ENCODE measurements around the gene TPST2.

Gene TPST2

DNA sequence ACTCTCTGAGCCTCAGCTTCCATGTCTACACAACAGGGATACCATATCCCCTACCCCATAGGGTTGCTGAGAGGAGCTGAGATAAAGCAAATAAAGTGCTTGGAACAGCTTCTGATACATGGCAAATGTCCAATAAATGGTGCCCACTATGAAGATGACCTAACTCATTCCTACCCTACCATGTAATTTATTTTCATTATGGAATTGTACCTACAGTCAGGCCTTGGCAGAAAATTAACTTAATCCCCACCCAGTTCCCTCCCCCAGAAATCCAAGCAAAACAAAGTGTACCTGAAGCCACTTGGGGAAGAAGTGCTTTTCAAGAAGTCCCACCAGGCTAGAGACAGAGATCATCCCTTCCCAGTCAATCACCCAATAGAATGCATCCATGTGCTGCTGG is 95.4 kb downstream of the TPST2 start:
- no peak for DNase-seq (ENCODE audit: low read depth)

DNA sequence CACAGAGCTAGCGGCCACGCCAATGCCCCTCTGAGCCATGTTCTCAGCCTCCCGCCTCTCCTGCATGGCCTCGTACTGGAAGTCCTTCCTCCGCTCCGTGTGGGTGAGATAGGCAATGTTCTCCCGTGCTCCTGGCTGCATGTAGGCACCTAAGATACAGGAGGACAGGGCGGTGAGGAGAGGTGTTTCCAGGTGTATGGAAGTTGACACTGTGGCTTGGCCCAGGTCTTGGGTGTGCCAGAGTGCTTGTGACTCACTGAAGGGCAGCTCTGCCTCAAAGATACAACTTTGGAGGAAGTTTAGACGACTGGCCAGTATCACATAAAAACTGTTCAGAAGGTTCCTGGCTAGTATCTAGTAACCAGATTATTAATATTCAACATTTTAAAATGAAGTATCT is 97.7 kb downstream of the TPST2 start:
- no peak for DNase-seq (ENCODE audit: low read depth)

DNA sequence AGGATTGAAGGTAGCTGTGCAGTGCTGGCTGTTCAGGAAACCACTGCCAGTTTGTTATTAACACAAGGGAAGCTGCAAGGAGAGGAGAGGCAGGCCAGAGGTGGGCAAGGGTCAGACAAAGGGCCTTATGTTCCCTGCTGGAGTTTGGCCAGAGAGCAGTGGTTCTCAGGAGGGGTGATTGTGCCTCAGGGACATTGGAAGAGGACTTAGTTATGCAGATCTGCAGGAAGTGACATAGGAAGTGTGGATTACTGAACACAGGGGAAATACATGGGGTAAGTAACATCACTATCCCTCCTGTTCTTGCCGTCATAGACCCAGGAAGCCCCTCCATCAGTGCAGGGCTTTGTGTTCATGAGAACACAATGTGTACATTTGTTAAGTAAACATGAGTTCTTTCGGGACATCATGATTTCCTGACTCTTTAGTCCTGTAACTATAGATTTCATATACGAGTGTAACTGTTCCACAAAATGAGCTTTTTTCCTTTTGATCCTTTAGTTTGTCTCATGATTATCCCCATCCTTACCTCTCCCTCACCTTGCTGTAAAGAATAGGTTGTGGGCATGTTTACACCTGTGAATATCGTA is 100.4 kb downstream of the TPST2 start:
- DNase-seq (ENCODE audit: low read depth) = no peak

DNA sequence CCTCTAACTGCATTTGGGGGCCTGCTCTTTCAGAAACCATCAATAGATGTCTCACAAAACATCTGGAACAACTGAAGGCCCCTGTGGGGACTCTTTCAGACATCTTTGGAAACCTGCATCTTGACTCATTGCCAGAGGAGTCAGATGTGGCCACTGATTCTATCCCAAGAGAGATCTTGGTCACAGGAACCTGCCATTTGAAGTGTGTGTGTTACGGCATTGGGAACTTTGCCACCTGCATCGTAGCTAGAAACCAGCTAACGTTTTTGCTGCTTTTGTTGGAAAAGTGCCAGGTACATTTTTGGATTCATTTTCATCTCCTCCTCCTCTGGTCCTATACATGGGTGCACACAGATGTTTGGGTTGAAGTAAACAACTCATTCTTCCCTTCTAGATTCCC is 101.9 kb downstream of the TPST2 start:
- DNase-seq (ENCODE audit: low read depth) = no peak

DNA sequence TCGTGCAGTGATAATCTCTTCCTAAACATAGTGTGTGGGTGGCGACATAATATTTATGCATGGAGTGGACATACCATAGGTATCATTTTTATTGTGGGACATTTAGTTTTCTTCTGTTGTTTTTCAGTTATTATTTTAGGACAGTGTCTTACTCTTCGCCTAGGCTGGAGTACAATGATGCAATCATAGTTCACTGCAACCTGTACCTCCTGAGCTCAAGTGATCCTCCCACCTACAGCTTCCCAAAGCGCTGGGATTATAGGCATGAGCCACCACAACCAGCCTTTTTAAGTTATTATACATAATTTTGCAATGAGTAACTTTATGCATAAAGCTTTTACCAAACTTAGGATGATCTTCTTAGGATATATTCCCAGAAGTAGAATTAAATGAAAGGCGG is 103.5 kb downstream of the TPST2 start:
- DNase-seq (ENCODE audit: low read depth) = no peak

DNA sequence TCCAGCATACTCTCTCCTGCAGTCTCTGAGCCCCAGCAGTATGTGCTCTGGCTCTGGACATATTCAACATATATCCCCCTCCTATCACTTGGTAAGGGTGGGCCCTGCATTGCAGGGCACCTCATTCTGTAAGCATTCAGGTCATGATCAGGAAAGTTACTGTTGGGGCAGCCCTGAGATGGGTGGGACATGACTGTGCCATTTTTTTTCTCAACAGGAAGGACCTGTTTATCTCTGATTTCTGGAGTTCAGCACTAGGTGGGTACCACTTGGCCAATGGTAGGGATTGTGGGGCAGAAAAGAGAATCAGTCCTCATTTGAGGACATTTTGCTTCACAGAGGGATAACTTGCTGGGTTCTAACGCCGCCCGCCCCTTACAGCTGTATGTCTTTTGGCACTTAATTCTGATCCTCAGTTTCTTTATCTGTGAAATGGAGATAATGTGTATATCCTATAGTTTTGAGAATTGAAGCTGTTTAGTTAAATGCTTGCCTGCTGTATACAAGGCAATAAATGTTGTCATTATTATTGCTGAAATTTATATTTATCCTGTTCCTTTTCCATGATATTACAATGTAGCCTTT is 104.0 kb downstream of the TPST2 start:
- DNase-seq (ENCODE audit: low read depth) = no peak

DNA sequence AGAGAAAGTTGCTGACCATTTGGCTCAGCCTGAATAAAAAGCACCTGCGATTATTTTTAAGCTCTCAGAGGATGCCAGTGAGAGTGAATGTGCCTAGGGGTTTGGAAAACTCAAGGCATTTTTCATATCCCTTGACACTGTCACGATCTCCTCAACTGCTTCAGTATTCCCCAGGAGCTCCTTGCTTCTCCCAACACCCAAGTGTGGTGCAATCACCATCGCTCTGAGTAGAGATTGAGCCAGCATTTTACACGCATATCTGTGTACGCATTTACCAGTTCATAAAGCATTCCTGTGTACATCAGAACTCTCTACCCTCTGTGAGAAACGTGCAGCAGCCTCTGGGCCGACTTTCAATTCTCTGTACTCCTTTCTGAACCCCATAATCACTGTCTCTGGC is 104.9 kb downstream of the TPST2 start:
- DNase-seq (ENCODE audit: low read depth) = no peak

DNA sequence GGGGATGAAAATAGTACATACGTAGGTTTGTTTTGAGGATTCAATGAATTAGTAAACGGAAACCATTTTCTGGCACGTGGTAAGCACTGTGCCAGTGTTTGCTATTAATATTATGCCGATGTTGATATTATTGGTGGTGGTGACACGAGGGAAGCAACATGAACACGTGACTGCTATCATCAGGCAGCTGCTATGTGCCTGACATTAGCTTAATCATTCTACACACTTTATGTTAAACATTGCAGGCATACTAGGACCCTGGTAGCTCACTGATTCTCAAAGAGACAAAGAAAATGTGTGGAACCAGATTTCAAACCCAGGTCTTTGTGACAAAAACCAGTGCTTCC is 105.6 kb downstream of the TPST2 start:
- no peak for DNase-seq (ENCODE audit: low read depth)

DNA sequence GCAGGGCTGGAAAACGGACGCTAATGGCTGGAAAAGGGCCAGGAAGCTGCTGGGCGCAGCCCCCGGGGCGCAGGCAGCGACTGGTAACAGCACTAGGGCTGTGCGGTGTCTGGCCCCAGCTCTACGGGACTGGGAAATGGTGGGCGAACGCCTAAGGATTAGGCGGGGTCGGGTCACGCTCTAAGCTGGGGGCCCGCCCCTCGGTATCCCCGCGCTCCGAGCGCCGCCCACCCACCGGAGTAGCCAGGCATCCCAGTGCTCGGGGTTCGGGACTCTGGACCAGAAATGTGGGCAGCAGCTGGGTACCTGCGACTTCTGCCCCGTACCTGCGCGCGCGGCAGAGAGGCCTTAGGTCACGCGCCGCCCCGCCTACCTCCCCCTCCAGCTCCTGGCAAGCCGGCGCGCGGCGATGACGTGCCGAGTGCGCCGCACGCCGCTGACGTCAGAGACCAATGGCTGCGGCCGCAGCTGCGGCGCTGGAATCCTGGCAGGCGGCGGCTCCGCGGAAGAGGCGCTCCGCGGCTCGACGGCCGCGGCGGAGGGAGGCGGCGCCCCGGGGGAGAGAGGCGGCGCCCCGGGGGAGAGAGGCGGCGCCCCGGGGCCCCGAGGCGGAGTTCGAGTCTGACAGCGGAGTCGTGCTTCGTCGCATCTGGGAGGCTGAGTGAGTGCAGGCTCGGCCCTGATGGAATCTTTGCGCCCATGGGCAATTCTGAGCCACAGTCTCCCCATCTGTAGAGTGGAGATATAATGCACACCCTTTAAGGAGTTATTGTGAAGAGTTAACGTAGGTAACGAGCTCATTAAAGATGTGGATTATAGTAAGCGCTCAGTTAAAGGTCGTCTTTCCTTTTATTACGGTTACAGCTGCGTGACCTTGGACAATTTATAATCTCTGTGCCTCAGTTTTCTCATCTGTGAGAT is 106.2 kb downstream of the TPST2 start, which contains the start of the genes HPS4 and SRRD:
HPS4 (minus strand) TSS at position 345 of the 921 bp plus-strand sequence. CDS start 2,021 bp downstream, outside the sequence.
SRRD (plus strand) TSS at position 439 of the 921 bp plus-strand sequence; CDS start at position 453, 14 bp downstream.
- DNase-seq (ENCODE audit: low read depth) = peak; percentile 39

DNA sequence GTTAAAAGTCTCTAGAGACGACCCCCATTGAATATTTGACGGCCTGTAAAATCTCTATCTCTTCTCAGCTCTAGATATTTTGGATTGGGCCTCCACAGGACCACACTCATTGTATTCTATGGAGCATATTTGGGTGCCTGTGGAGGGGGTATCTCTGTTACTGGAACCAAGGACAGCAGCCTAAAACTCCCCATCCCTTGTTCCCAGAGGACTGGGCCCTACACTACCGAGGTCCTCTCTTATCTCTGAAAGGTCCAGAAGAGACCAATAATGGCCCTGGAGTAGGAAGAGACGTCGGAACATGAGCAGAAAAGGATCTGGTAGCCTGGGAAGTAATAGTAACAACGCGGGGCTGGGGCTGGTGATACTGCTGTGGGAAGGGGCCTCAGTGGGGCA is 106.9 kb downstream of the TPST2 start:
- no peak for DNase-seq (ENCODE audit: low read depth)

DNA sequence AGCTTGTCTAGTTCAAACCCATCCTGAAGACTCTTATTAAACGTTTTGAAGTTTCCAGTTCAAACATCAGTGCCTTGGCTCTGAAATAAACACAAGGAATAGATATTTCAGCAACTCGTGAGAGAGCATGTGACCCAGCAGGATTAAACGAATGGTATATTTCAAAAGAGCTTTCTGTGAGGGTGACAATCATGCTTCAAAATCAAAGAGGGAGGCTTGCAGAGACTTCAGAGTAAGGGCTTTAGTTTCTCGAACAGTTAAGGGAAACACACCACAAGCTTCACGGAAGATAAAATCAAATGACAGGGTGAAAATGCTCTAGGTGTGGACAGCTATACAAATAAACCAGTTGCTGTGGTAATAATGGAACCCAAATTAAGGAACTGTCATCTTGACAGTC is 107.8 kb downstream of the TPST2 start:
- DNase-seq (ENCODE audit: low read depth) = no peak

DNA sequence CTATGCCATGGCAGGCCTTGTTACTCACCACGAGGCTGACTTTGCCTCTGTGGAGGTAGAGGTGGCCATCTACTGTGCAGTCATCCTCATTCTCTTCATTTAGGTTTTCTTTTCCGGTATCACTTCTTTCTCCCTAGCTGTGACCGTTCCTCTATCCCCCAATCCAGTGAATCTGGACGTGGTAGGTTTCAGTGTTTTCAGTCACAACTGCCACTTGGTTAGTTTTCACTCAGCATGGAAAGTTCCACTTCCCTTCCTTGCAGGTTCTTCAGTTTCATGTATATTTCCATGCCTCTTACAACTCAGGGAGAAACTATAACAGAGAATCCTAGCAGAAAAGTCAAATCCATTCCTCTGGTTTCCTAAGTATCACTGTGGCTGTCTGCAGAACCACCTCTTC is 108.2 kb downstream of the TPST2 start:
- no peak for DNase-seq (ENCODE audit: low read depth)

DNA sequence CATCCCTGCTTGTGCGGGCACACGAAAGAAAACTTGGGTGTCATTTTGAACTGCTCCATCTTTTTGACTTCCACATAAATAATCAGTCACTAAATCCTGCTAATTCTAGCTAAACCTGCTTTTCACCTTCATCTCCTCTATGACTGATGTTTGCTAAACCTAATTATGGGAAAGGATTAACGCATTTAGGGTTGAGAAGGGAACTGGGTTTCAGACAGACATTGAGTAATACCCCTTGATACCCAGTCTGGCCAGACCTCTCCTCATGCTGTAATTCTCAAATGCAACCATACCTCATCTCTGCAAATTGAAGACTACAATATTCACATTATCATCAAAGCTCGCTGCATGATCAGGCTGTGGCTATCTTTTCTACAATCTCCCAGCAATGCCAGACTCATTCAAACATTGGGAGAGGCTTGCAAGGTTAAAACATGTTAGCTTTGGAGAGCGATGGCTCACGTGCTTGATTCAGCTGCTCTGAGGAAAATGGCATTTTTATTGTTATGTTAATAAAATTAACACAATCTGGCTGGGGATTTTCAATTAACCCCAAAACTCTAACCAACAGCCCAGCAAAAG is 108.7 kb downstream of the TPST2 start:
- DNase-seq (ENCODE audit: low read depth) = no peak

DNA sequence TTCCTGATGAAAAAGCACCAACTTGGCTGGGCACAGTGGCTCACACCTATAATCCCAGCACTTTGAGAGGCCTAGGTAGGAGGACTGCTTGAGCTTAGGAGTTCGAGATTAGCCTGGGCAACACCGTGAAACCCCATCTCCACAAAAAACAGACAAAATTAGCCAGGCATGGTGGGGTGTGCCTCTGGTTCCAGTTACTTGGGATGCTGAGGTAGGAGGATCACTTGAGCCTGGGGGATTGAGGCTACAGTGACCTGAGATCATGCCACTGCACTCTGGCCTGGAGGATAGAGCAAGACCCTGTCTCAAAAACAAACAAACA is 109.4 kb downstream of the TPST2 start:
- no peak for DNase-seq (ENCODE audit: low read depth)

DNA sequence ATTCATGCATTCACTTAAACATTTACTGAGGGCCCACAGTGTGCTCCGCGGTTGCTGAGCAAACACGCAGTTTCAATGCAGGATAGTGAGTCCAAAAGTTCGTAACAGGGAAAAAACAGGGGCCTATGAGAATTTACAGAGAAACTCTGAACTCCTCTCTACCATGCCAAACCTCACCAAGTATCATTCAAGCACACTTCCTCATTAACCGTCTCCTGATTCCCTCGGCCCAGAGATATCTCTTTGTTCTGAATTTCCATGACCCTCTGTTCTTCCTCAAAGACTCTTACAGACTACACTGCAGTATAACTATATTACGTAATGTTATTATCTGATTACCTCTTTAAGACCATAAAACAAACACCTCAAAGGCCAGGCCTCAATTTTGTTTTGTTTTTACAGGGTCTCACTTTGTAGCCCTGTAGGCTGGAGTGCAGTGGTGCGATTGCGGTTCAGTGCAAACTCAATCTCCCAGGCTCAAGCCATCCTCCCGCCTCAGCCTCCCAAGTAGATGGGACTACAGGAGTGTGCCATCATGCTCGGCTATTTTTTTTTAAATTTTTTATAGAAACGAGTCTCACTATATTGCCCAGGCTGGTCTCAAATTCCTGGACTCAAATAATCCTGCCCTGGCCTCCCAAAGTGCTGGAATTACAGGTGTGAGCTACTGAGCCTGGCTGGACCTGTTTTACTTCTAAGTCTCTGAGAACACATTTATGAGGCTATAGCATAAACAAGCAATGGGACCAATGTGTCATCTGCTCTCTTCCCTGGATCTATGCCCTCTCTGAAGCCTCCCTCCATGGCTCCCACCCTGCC is 109.9 kb downstream of the TPST2 start:
- DNase-seq (ENCODE audit: low read depth) = no peak

DNA sequence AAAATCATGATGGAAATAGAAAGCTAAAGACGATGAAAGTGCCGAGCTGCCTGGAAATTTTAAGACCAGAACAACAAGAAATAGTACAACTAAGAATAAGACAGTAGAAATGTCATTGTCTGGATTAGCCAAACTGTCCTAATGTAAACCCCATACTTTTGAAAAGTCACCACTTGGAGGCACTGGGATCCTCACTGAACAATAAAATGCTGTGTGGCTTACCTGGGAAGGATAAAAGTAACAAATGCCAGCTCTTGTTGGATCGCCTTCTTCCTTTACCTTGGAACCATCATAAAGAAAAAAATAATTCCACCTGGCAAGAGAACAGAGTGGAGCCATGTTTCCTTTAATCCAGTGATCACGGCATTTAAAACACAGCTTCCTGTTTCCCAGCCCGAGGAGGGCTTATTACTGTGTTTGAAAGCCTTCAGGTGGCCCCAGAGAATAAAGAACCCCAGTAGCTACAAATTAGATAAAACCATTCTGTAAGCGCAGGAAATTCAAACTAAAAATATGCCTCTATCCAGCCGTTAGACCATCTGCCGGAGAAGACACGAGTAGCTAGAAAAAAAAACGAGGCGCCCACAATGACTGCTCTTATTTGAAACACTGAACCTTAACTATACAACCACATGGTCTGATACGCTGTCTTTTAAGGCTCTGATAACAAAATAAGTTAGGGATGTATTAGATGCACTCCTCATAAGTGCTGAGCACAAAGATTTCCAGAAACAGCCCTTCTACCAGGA is 110.7 kb downstream of the TPST2 start:
- DNase-seq (ENCODE audit: low read depth) = no peak

DNA sequence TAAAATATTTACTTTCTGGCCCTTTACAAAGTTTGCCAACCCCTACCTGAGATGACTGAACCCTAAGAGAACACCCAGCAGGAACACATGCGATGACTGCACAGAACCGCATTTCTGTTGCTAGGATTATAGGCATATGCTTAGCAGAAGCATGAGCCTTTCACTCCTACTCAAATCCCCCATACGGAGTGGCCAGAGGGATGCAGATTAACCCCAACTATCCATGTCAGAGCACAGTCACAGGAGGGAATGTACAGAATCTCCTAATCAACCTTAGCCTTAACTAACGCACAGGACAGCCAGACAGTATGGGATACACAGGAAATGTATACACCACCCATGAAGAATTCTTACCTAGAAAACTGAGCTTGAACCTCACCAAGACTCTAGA is 112.6 kb downstream of the TPST2 start:
- no peak for DNase-seq (ENCODE audit: low read depth)

DNA sequence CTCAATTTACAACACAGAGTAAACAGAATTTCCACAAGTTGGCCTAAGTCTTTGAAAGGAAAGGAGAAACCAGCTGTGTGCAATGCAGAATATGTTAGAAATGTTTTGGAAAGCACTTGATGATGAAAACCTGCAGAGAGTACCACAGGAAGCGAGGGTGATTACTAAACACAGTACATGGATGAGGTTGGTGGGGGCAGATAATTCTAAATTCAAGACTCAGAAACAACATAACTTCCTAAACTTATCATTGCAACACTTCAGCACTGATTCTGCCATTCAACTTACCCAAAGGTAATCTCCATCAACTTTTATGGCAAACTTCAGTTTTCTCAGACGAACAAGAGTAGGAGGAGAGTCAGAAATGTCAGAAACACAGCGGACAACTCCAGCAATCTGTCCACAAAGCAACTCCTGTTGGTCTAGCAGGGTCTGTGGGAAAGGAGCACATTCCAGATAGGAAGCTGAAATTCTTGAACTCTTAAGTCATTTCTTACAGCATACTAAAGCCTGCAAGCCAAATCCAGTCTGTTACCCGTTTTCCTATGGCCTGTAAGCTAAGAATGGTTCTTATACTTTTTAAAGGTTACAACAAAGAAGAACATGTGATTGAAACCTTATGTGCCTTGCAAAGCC is 113.1 kb downstream of the TPST2 start:
- DNase-seq (ENCODE audit: low read depth) = peak; percentile 26

DNA sequence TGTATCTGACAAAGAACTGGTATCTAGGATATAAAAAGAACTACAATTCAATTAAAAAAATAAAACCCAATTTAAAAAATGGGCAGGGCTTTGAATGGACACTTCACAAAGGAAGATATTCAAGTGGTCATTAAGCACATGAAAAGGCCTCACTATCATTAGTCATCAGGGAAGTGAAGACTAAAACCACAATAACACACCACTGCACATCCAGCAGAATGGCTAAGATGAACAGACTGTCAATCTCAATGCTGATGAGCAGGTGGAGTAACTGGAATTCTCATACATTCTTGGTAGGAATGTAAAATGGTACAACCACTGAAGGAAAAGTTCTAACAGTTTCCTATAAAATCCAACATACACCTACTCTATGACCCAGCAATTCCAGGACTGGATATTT is 115.2 kb downstream of the TPST2 start:
- no peak for DNase-seq (ENCODE audit: low read depth)

Data from HS-27A (cell line).